PC-3 (cell line): ENCODE data around the gene PSMB2. TPM values are rescaled to one million over a fixed set of nuclear protein-coding genes. Genes with fewer than 3 reads are reported as not detected.
A peak's percentile ranks its signal among the peaks of the same experiment; 100 is the strongest.

Experiments used
- ATAC-seq: fragments of 200-7000 bp; cut with Tn5 transposase; 2 replicates; pipeline ENCODE4 v1.9.1; 2020; ENCODE audit warnings: mild to moderate bottlenecking, moderate library complexity
- BruUV-seq: library from RNA; stranded (reverse); fragments of 400-500 nt; replicated peaks from 2 replicates; lab custom pipeline; 2021; lab: Mats Ljungman, UMichigan
- CTCF ChIA-PET: fragments of 300-600 bp; sonication (Branson Sonifier 250); formaldehyde crosslinking; loops from one replicate; lab custom pipeline; 2022; ENCODE audit warnings: antibody characterized with exemption; lab: Charles Lee
- POLR2A ChIA-PET: fragments of 300-600 bp; sonication (Branson Sonifier 250); formaldehyde crosslinking; loops from one replicate; lab custom pipeline; 2022; ENCODE audit warnings: antibody characterized with exemption; ENCODE audit not compliant: unreplicated experiment; lab: Charles Lee
- DNase-seq: peaks from one replicate; pipeline ENCODE4 v3.0.0-alpha.2; 2015
- H2AFZ ChIP-seq: fragments of 300-600 bp; sonication (generic); 2 replicates; pipeline ENCODE4 v1.6.0; 2016; ENCODE audit warnings: antibody characterized with exemption, low read length
- H3F3A ChIP-seq: fragments of 300-600 bp; sonication (generic); one replicate; pipeline ENCODE4 v1.6.0; 2017; ENCODE audit warnings: antibody characterized with exemption, low read length, control low read depth, mild to moderate bottlenecking; ENCODE audit not compliant: unreplicated experiment
- H3K27ac ChIP-seq: fragments of 300-600 bp; sonication (generic); 2 replicates; pipeline ENCODE4 v1.5.1; 2016; ENCODE audit warnings: mild to moderate bottlenecking, low read length
- H3K27me3 ChIP-seq: fragments of 300-600 bp; sonication (generic); 2 replicates; pipeline ENCODE4 v1.6.1; 2016; ENCODE audit warnings: low read length, mixed read lengths
- H3K36me3 ChIP-seq: fragments of 300-600 bp; sonication (generic); 2 replicates; pipeline ENCODE4 v1.6.1; 2016; ENCODE audit warnings: low read depth, mixed run types, low read length, mixed read lengths
- H3K4me1 ChIP-seq: fragments of 300-600 bp; sonication (generic); 2 replicates; pipeline ENCODE4 v1.5.1; 2016; ENCODE audit warnings: low read length; ENCODE audit not compliant: insufficient read depth
- H3K4me2 ChIP-seq: fragments of 300-600 bp; sonication (generic); 2 replicates; pipeline ENCODE4 v1.6.0; 2016; ENCODE audit warnings: low read length
- H3K4me3 ChIP-seq: fragments of 300-600 bp; sonication (generic); 2 replicates; pipeline ENCODE4 v1.5.1; 2016; ENCODE audit warnings: mild to moderate bottlenecking, low read length, mixed read lengths
- H3K79me2 ChIP-seq: fragments of 300-600 bp; sonication (generic); 2 replicates; pipeline ENCODE4 v1.6.1; 2017; ENCODE audit warnings: low read length, mixed read lengths
- H3K9ac ChIP-seq: fragments of 300-600 bp; sonication (generic); 2 replicates; pipeline ENCODE4 v1.6.0; 2016; ENCODE audit warnings: mild to moderate bottlenecking, low read length
- H3K9me2 ChIP-seq: fragments of 300-600 bp; sonication (generic); replicated peaks from 2 replicates; pipeline ENCODE4 v1.6.1; 2016; ENCODE audit warnings: mixed run types, low read length, mixed read lengths
- H3K9me3 ChIP-seq: fragments of 300-600 bp; sonication (generic); 2 replicates; pipeline ENCODE4 v1.6.1; 2016; ENCODE audit warnings: low read length, mixed read lengths
- H4K20me1 ChIP-seq: fragments of 300-600 bp; sonication (generic); 2 replicates; pipeline ENCODE4 v1.6.1; 2016; ENCODE audit warnings: low read length, mixed read lengths
- CTCF ChIP-seq: fragments of 300-600 bp; sonication (generic); conservative IDR thresholded peaks from 2 replicates; pipeline ENCODE4 v1.5.1; 2017; ENCODE audit warnings: antibody characterized with exemption, low read depth, mild to moderate bottlenecking, low read length
- EZH2 ChIP-seq: fragments of 300-600 bp; sonication (generic); IDR thresholded peaks from one replicate; pipeline ENCODE4 v1.6.1; 2017; ENCODE audit warnings: antibody characterized with exemption, mild to moderate bottlenecking, low read length; ENCODE audit not compliant: unreplicated experiment
- EZH2phosphoT487 ChIP-seq: fragments of 300-600 bp; sonication (generic); IDR thresholded peaks from 2 replicates; pipeline ENCODE4 v1.6.1; 2018; ENCODE audit warnings: mild to moderate bottlenecking, antibody characterized with exemption, low read length, borderline replicate concordance
- intact Hi-C: fragments of 100-400 bp; cut with micrococcal nuclease; formaldehyde crosslinking; loops from 2 replicates; pipeline ENCODE4 v1.9.0; 2023
- total RNA-seq: library from RNA; depleted of rRNA; stranded (reverse); fragments of >200 nt; gene quantifications from 2 replicates; pipeline ENCODE4 v1.2.3, GENCODE V29; 2014

The PSMB2 gene
- total RNA-seq, 1 experiment from 2014 or later = 61.2 TPM

GRCh38 chr1:35574655-35575415, 66.5 kb downstream of the PSMB2 start:
- no peak overlapping the region for H3K9ac ChIP-seq
- 0 out of 2 replicates have a peak overlapping the region, but pooled peaks have one; percentile 26 for H2AFZ ChIP-seq
- no peaks in the 10 kb centered on the region for H3K9me2 ChIP-seq
- no peaks in the 10 kb centered on the region; the same call in 1 of the 2 replicates for H4K20me1 ChIP-seq
- TF ChIP-seq CTCF (no peak), EZH2 (no peak), EZH2phosphoT487 (no peak)
- no peaks in the 10 kb centered on the region for H3K36me3 ChIP-seq
- no peaks in the 10 kb centered on the region for H3K79me2 ChIP-seq
- CTCF ChIA-PET = no interaction called here
- no peaks in the 10 kb centered on the region for H3K9me3 ChIP-seq
- POLR2A ChIA-PET = no interaction called here
- H3K27me3 ChIP-seq = no peaks in the 10 kb centered on the region
- no peak overlapping the region for H3K27ac ChIP-seq
- H3F3A ChIP-seq = no peaks in the 10 kb centered on the region
- no TSS peak for BruUV-seq
- peak; percentile 47 for DNase-seq
- ATAC-seq = 0 out of 2 replicates have a peak, but pooled peaks have one; percentile 7
- peaks cover 9% of the 10 kb centered on the region for H3K4me1 ChIP-seq
- H3K4me3 ChIP-seq = no peak overlapping the region
- peak overlapping the region; percentile 31; the same call in 1 of the 2 replicates for H3K4me2 ChIP-seq
- intact Hi-C loops = no loop called here

- POLR2A ChIA-PET = no interaction called here
- CTCF ChIA-PET = no interaction called here
Measured at GRCh38 chr1:35574125-35574654, 67.1 kb downstream of the PSMB2 start.

More at GRCh38 chr1:35574125-35574654, 67.1 kb downstream of the PSMB2 start:
- BruUV-seq = no TSS peak
- Histone ChIP-seq H3K79me2 (no peaks in the 10 kb centered on the region), H3K4me3 (no peak overlapping the region), H3K27ac (no peak overlapping the region), H3K27me3 (no peaks in the 10 kb centered on the region), H3K36me3 (no peaks in the 10 kb centered on the region), H2AFZ (no peak overlapping the region), H3K9me2 (no peaks in the 10 kb centered on the region), H3K9ac (no peak overlapping the region), H3F3A (no peaks in the 10 kb centered on the region), H3K4me2 (no peak overlapping the region), H4K20me1 (no peaks in the 10 kb centered on the region; the same call in 1 of the 2 replicates), H3K9me3 (no peaks in the 10 kb centered on the region), H3K4me1 (peaks cover 16% of the 10 kb centered on the region)
- TF ChIP-seq EZH2 (no peak), EZH2phosphoT487 (no peak), CTCF (no peak)
- no peak for DNase-seq
- intact Hi-C loops = no loop called here
- ATAC-seq = no peak
